Heart left ventricle (tissue), 13 donors: Measurements from ENCODE around the gene GLP1R.

Experiments used
- CTCF ChIP-seq, 12 donors: fragments of 200-600 bp; sonication (generic) in 4 of 12; IDR thresholded peaks; one replicate each; pipeline versions ENCODE4 v1.5.0 to v1.8.0; 2018 to 2022; ENCODE audit warnings: antibody characterized with exemption in 12 of 12, mild to moderate bottlenecking in 5 of 12
- POLR2A ChIP-seq, 2 donors: fragments of 450-650 bp; IDR thresholded peaks; one replicate each; pipeline ENCODE4 v1.6.1; 2017; ENCODE audit warnings: antibody characterized with exemption in 2 of 2, mild to moderate bottlenecking in 2 of 2, moderate library complexity in 2 of 2
- donor health status: ischemic (EF 13 %, LVEDD 7.1; RV severe dilation, severe dysfunction).
- donor health status: DM: no; HTN: yes; CAD: no.
- donor health status: DM: no; HTN: no; CAD: no.
- donor health status: ischemic (EF 25% LVEDD 6.9; RV normal size, moderate dysfunction).
- donor health status: ischemic (EF 25% LVEDD 5.7; RV mildly dilated, moderate dysfunction).
- donor health status: ischemic (EF 35%, LVEDD 5.7; RV mildly dilated, moderate dysfunction).
- donor health status: nonischemic (EF 11% LVEDD 7.7; RV severe dilation, severe dysfunction).
- donor health status: DM: yes; HTN: yes; CAD: no.
- donor health status: PGD.
- donor health status: ischemic (EF 29% LVEDD 5.4; RV normal size, mild dysfunction).
- donor health status: nonischemic (EF 23%, LVEDD 6.1; RV moderate dilation, normal function).

- TF ChIP-seq CTCF (IDR thresholded peaks at IDR 0.05) = no peak
- TF ChIP-seq POLR2A (IDR thresholded peaks at IDR 0.05) = no peak
Measured at GRCh38 chr6:39080246-39080875, 31.8 kb downstream of the GLP1R start.
